Astrocyte (in vitro differentiated cells and primary cell): ENCODE results near the gene UROC1. TPM values are rescaled to one million over a fixed set of nuclear protein-coding genes. Genes with fewer than 3 reads are reported as not detected.

Experiments
- DNase-seq: peaks from one replicate; pipeline ENCODE4 v3.0.0-alpha.2; 2010; ENCODE audit warnings: low read depth
- FAIRE-seq: peaks from 2 replicates; lab custom pipeline; 2011; peaks lifted over from hg19 to GRCh38; lab: Jason Lieb, UNC
- H2AFZ ChIP-seq: 2 replicates; pipeline ENCODE4 v1.6.0; 2012; ENCODE audit warnings: low read depth, low read length, inconsistent platforms
- H3K27ac ChIP-seq: 2 replicates; pipeline ENCODE4 v1.5.1; 2011; ENCODE audit warnings: low read depth, low read length, inconsistent platforms
- H3K27me3 ChIP-seq: 2 replicates; pipeline ENCODE4 v1.6.0; 2011; ENCODE audit warnings: low read length, inconsistent platforms; ENCODE audit not compliant: insufficient read depth
- H3K36me3 ChIP-seq: 2 replicates; pipeline ENCODE4 v1.5.1; 2011; ENCODE audit warnings: low read length, inconsistent platforms; ENCODE audit not compliant: insufficient read depth
- H3K4me1 ChIP-seq: 2 replicates; pipeline ENCODE4 v1.5.1; 2011; ENCODE audit warnings: low read length, inconsistent platforms; ENCODE audit not compliant: insufficient read depth
- H3K4me2 ChIP-seq: 2 replicates; pipeline ENCODE4 v1.6.0; 2012; ENCODE audit warnings: low read length, inconsistent platforms
- H3K4me3 ChIP-seq: 2 replicates; pipeline ENCODE4 v1.5.1; 2011; ENCODE audit warnings: low read depth, mild to moderate bottlenecking, low read length, inconsistent platforms; ENCODE audit not compliant: insufficient read depth
- H3K79me2 ChIP-seq: 2 replicates; pipeline ENCODE4 v1.6.0; 2012; ENCODE audit warnings: mild to moderate bottlenecking, low read length, inconsistent platforms; ENCODE audit not compliant: insufficient read depth
- H3K9ac ChIP-seq: 2 replicates; pipeline ENCODE4 v1.6.0; 2012; ENCODE audit warnings: mild to moderate bottlenecking, low read length, inconsistent platforms
- H3K9me3 ChIP-seq: 2 replicates; pipeline ENCODE4 v1.5.1; 2012; ENCODE audit warnings: low read depth, mild to moderate bottlenecking, low read length, inconsistent platforms; ENCODE audit not compliant: insufficient read depth
- H4K20me1 ChIP-seq: 2 replicates; pipeline ENCODE4 v1.6.0; 2012; ENCODE audit warnings: low read length, inconsistent platforms; ENCODE audit not compliant: insufficient read depth
- H3K27ac Mint-ChIP-seq: one replicate; pipeline ENCODE4 v1.8.0; 2021; ENCODE audit warnings: mild to moderate bottlenecking, mixed read lengths; ENCODE audit not compliant: unreplicated experiment
- H3K27me3 Mint-ChIP-seq: one replicate; pipeline ENCODE4 v1.8.0; 2021; ENCODE audit warnings: low read depth, mixed read lengths; ENCODE audit not compliant: unreplicated experiment
- H3K36me3 Mint-ChIP-seq: one replicate; pipeline ENCODE4 v1.8.0; 2021; ENCODE audit warnings: low read depth, mixed read lengths; ENCODE audit not compliant: unreplicated experiment
- H3K4me1 Mint-ChIP-seq: one replicate; pipeline ENCODE4 v1.8.0; 2021; ENCODE audit warnings: low read depth, mixed read lengths; ENCODE audit not compliant: unreplicated experiment
- H3K4me3 Mint-ChIP-seq: one replicate; pipeline ENCODE4 v1.8.0; 2021; ENCODE audit warnings: mild to moderate bottlenecking, moderate library complexity, mixed read lengths; ENCODE audit not compliant: unreplicated experiment
- H3K9me3 Mint-ChIP-seq: one replicate; pipeline ENCODE4 v1.8.0; 2021; ENCODE audit warnings: mild to moderate bottlenecking, mixed read lengths; ENCODE audit not compliant: unreplicated experiment
- CTCF ChIP-seq: IDR thresholded peaks from 2 replicates; pipeline ENCODE4 v1.5.1; 2011; ENCODE audit warnings: low read depth, mild to moderate bottlenecking, inconsistent platforms, low read length, moderate library complexity; ENCODE audit not compliant: insufficient read depth
- EZH2 ChIP-seq: IDR thresholded peaks from 2 replicates; pipeline ENCODE4 v1.6.1; 2012; ENCODE audit warnings: mild to moderate bottlenecking, low read length, inconsistent platforms; ENCODE audit not compliant: insufficient read depth
- total RNA-seq: library from RNA; stranded (reverse); gene quantifications from 2 replicates; pipeline ENCODE4 v1.2.1, GENCODE V29; 2021

UROC1 gene
- total RNA-seq, 1 donor from 2014 or later: not detected

GRCh38 chr3:126527455-126528211, 10.1 kb upstream of the UROC1 start:
- no peak for FAIRE-seq

GRCh38 chr3:126527006-126527405, 9.4 kb upstream of the UROC1 start:
- peaks cover 7% of the 10 kb centered on the region for H3K4me1 ChIP-seq
- no peaks in the 10 kb centered on the region for H3K4me1 Mint-ChIP-seq
- H3K27me3 Mint-ChIP-seq: peaks cover 63% of the 10 kb centered on the region
- peaks cover 27% of the 10 kb centered on the region for H3K27me3 ChIP-seq
- no peaks in the 10 kb centered on the region for H3K36me3 ChIP-seq
- TF ChIP-seq CTCF: no peak
- TF ChIP-seq EZH2: no peak
- no peak overlapping the region for H3K4me3 ChIP-seq
- no peaks in the 10 kb centered on the region for H3K36me3 Mint-ChIP-seq
- H3K27ac Mint-ChIP-seq: no peak overlapping the region
- H3K9me3 Mint-ChIP-seq: no peaks in the 10 kb centered on the region
- no peak overlapping the region for H3K4me3 Mint-ChIP-seq
- DNase-seq (no peak), FAIRE-seq (no peak)
- H4K20me1 ChIP-seq: no peaks in the 10 kb centered on the region
- no peak overlapping the region for H2AFZ ChIP-seq
- H3K4me2 ChIP-seq: no peak overlapping the region
- H3K9ac ChIP-seq: no peak overlapping the region
- no peaks in the 10 kb centered on the region for H3K9me3 ChIP-seq
- no peaks in the 10 kb centered on the region for H3K79me2 ChIP-seq
- H3K27ac ChIP-seq: no peak overlapping the region

More at GRCh38 chr3:126527455-126528211, 10.1 kb upstream of the UROC1 start:
- H3K27me3 ChIP-seq: peaks cover 30% of the 10 kb centered on the region
- H3K79me2 ChIP-seq: no peaks in the 10 kb centered on the region
- no peak overlapping the region for H3K27ac ChIP-seq
- H3K9me3 Mint-ChIP-seq: no peaks in the 10 kb centered on the region
- H3K4me3 Mint-ChIP-seq: no peak overlapping the region
- H3K27ac Mint-ChIP-seq: no peak overlapping the region
- H3K36me3 ChIP-seq: no peaks in the 10 kb centered on the region
- H3K27me3 Mint-ChIP-seq: peaks cover 63% of the 10 kb centered on the region
- no peaks in the 10 kb centered on the region for H3K4me1 Mint-ChIP-seq
- no peak overlapping the region for H2AFZ ChIP-seq
- no peak overlapping the region for H3K9ac ChIP-seq
- no peaks in the 10 kb centered on the region for H4K20me1 ChIP-seq
- no peaks in the 10 kb centered on the region for H3K9me3 ChIP-seq
- TF ChIP-seq CTCF (no peak), EZH2 (no peak)
- no peaks in the 10 kb centered on the region for H3K36me3 Mint-ChIP-seq
- peaks cover 7% of the 10 kb centered on the region for H3K4me1 ChIP-seq
- no peak overlapping the region for H3K4me3 ChIP-seq
- no peak for DNase-seq
- H3K4me2 ChIP-seq: no peak overlapping the region

- no peak overlapping the region for H3K27ac ChIP-seq
- no peaks in the 10 kb centered on the region for H3K4me1 Mint-ChIP-seq
- no peaks in the 10 kb centered on the region for H3K79me2 ChIP-seq
- H3K9ac ChIP-seq: no peak overlapping the region
- H3K36me3 Mint-ChIP-seq: no peaks in the 10 kb centered on the region
- no peak overlapping the region for H2AFZ ChIP-seq
- H3K27me3 Mint-ChIP-seq: peaks cover 61% of the 10 kb centered on the region
- H3K4me1 ChIP-seq: peaks cover 7% of the 10 kb centered on the region
- no peak overlapping the region for H3K4me3 Mint-ChIP-seq
- H3K36me3 ChIP-seq: no peaks in the 10 kb centered on the region
- TF ChIP-seq EZH2 (no peak), CTCF (no peak)
- H4K20me1 ChIP-seq: no peaks in the 10 kb centered on the region
- DNase-seq (no peak), FAIRE-seq (no peak)
- H3K4me2 ChIP-seq: no peak overlapping the region
- H3K27ac Mint-ChIP-seq: no peak overlapping the region
- peaks cover 24% of the 10 kb centered on the region for H3K27me3 ChIP-seq
- H3K9me3 Mint-ChIP-seq: no peaks in the 10 kb centered on the region
- H3K9me3 ChIP-seq: no peaks in the 10 kb centered on the region
- H3K4me3 ChIP-seq: no peak overlapping the region
Measured at GRCh38 chr3:126526668-126527005, 9.1 kb upstream of the UROC1 start.
